Hepatocyte (in vitro differentiated cells): Measurements from ENCODE around the gene ZKSCAN3.

Experiments used
- EZH2 ChIP-seq: fragments of 200-600 bp; sonication (generic); IDR thresholded peaks from 2 replicates; pipeline ENCODE4 v1.6.1; 2016; ENCODE audit warnings: antibody characterized with exemption, mild to moderate bottlenecking, borderline replicate concordance
- TF ChIP-seq, protein P1 (sequence below): fragments of 200-600 bp; sonication (generic); IDR thresholded peaks from 2 replicates; pipeline ENCODE4 v1.5.1; 2016; ENCODE audit warnings: antibody characterized with exemption, mild to moderate bottlenecking; ENCODE audit not compliant: poor library complexity

DNA sequence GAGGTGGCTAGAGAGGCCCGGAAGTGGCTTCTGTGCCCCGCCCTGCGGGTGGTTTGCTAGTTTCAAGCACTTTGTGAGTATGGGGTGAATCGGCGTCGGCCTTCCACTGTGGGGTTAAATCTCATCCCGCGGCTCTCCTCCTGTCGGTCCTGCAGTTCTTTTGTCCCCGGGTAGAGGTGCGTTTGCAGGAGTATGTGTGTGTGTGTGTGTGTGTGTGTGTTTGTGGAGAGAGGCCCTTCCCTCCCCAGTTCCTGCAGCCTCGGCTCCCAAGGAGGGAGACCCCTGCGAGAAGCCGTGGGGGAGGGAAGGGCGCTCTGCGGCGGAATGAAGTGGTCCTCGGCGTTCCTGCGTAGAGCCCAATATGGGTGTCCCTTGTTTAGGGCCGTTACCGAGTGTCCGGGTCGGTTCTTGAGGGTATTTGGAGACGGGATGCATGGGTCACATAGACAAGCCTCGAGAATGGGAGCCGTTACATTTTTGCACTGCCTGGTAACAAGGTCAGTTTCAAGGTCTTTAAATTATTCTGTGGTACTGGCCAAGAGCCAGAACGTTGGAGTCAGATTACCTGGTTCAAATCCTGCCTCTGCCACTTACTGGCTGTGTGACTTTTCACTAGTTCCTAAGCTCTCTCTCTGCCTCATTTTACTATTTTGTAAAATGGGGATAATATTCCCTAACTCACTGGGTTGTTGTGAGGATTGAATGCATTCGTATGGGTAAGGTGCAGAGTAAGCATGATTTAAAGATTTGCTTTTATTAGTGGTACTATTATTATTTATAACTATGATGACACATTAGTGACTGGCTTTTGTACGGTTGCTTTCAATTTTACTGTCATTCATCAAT lies at the start of gene ZKSCAN3:
- TF ChIP-seq, protein P1, sequence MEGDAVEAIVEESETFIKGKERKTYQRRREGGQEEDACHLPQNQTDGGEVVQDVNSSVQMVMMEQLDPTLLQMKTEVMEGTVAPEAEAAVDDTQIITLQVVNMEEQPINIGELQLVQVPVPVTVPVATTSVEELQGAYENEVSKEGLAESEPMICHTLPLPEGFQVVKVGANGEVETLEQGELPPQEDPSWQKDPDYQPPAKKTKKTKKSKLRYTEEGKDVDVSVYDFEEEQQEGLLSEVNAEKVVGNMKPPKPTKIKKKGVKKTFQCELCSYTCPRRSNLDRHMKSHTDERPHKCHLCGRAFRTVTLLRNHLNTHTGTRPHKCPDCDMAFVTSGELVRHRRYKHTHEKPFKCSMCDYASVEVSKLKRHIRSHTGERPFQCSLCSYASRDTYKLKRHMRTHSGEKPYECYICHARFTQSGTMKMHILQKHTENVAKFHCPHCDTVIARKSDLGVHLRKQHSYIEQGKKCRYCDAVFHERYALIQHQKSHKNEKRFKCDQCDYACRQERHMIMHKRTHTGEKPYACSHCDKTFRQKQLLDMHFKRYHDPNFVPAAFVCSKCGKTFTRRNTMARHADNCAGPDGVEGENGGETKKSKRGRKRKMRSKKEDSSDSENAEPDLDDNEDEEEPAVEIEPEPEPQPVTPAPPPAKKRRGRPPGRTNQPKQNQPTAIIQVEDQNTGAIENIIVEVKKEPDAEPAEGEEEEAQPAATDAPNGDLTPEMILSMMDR = no peak
- TF ChIP-seq EZH2 = no peak
